SW 1271 (cell line): ENCODE measurements around the gene MAGEA11.
"Not testable (repeated sequence)": the region's sequence is repeated elsewhere in the genome, so short reads cannot be mapped to it uniquely, and the experiment has no call there.

ENCODE experiments used
- DNase-seq, 2 experiments: peaks; one replicate each; lab custom pipeline; 2025; lab: John Stamatoyannopoulos, UW

Gene MAGEA11, protein sequence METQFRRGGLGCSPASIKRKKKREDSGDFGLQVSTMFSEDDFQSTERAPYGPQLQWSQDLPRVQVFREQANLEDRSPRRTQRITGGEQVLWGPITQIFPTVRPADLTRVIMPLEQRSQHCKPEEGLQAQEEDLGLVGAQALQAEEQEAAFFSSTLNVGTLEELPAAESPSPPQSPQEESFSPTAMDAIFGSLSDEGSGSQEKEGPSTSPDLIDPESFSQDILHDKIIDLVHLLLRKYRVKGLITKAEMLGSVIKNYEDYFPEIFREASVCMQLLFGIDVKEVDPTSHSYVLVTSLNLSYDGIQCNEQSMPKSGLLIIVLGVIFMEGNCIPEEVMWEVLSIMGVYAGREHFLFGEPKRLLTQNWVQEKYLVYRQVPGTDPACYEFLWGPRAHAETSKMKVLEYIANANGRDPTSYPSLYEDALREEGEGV

DNA sequence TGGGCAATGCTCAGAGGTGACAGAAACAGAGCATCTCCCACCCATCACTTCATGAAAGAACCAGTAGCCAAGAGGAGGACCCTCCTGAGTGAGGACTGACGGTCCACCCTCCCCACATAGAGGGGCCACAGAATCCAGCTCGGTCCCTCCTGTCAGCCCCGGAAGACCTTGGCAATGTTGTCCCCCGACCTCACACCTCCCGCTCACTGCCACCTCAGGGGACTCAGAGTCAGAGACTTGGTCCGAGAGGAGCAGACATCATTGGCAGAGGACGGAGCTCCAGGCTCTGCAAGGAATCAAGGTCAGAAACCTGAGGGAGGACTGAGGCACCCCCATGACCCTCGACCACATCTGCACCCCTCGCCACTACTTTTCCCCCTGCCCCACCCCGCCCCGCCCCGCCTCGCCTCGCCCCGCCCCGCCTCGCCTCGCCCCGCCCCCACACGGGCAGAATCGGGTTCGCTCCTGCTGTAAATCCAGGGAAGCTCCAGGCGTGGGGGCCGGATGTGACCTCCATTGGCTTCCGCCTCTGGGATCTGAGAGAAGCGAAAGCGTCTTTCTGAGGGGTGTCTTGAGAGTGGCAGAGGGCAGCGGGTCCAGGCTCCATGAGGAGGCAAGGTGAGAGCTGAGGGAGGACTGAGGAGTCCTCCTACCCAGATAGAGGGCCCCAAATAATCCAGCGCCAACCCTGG, at the start of gene MAGEA11:
MAGEA11 (plus strand) TSS at position 516 of the 692 bp plus-strand sequence. CDS start 1,100 bp downstream, outside the sequence.
- no peak for DNase-seq

DNA sequence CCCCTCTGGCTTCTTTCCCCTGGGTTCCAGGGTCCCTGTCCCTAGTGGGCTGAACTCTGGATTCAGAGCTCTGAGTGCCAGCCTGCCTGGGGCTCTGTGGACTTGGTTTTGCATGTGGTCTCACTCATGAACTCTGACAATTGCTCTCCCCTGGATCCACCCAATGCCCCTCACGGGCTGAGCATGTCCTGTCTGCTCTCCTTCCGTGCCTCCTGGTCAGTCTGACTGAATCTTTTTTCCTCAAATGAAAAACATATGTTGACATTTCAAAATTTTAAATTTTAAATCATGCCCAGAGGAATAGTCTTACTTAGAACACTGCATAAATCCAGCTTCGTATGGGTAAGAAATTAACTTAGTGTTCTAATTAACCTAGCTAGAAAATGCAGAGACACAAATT, 36.8 kb upstream of the MAGEA11 start:
- DNase-seq, result not testable (repeated sequence)

DNA sequence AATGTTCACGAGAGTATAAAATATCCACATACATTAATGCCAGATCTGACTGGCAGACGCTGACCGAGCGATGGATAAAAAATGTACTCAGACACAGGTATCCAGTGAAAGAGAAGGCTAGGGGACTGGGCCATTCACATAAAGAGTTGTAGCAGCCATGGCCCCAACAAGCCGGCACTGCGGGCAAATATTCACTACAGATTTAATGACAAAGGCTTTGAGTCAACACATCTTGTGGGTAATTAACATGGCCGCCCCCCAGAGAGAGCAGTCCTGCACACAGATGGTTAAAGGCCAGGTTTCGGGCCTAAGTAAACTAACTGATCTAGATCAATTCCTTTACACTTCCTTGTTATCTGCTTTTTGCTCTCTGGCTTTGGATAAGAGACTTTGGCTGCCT, 36.3 kb upstream of the MAGEA11 start:
- DNase-seq, result not testable (repeated sequence)

DNA sequence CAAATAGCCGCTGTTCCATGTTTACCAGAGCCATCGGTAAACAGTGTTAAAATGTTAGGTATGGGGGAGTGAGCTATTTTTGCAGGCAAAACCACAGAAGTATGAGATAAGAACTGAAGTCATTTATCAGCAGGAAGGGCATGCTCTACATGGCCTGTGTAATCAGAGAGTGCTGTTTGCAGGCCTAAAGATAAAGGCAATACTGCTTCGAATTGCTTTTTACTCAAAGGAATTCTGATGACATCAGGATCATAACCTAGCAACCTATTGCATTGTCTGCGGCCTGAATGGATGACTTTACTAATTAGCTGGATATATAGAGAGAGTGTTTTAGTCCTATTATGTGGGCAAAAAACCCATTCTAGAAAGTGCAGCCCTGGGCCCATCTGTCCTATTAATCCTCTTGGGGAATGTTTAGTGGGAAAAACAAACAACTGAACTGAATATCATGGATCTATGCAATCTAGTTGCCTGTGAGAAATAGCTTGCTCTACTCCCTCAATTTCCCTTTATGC, 32.6 kb upstream of the MAGEA11 start:
- DNase-seq, result not testable (repeated sequence)

DNA sequence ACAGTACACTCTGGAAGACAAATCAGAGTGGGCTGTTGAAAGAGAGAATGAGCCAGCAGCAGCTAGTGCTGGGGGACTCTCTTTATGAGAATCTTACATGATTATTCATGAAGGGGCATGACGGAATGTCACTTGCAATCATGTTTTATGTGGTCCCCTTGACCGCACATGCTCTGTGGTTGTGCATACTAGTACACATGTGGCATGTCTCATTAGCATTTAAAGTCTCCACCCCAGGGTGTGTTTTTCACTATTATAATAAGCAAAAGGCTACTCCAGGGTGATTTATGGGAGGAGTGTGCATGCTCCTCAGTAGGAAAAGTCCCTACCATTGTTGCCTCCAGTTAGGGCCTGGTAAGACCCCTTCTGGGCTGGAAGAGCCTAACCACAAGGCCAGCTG, 30.7 kb upstream of the MAGEA11 start:
- DNase-seq, result no peak

DNA sequence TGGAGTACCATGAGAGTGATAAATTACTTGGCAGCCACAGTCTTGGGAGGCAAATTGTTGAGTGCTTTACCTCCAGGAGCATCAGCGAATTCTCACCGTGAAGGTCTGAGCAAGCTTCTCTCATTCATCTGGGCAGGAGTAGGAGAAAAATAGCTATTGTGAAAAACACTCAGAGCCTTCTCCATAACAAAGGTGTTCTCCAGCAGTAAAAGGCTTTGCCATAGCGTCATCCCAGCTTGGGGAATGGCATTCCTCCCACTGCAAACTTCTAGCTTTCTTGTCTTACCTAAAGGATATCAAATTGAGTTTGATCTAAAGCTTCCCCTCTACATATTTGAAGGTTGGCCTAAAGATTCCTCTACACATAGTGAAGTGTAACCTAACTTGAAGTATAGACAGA, 29.8 kb upstream of the MAGEA11 start:
- no peak for DNase-seq

DNA sequence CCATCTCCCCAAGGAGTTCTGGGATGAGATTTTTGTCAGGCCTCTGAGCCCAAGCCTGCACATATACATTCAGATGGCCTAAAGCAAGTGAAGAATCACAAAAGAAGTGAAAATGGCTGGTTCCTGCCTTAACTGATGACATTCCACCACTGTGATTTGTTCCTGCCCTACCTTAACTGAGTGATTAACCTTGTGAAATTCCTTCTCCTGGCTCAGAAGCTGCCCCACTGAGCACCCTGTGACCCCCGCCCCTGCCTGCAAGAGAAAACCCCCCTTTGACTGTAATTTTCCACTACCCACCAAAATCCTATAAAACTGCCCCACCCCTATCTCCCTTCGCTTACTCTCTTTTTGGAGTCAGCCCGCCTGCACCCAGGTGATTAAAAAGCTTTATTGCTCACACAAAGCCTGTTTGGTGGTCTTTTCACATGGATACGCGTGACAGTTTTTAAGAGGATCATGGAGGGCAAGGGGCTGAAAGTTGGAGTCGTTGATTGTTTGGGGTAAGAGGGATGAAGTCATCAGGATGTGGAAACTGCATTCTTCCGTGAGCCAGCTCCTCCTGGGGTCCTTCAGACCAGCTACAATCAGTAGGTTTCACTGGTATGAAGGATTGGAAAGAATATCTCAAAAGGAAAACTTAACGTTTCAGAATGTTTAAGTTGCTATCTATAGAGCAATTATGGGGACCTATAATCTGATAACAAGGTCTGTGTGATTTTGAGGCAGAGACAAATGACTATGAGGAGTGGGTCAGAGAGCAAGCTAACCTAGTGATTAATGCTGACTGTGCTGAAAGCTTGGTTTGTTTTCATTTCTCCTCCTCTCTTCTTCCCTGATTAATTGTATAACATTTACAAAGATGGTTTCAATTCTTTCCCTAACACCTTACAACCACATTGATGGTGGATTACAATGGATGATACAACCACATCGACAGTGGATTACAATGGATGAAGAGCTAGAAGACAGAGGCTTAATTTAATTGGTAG, 28.6 kb upstream of the MAGEA11 start:
- no peak for DNase-seq

DNA sequence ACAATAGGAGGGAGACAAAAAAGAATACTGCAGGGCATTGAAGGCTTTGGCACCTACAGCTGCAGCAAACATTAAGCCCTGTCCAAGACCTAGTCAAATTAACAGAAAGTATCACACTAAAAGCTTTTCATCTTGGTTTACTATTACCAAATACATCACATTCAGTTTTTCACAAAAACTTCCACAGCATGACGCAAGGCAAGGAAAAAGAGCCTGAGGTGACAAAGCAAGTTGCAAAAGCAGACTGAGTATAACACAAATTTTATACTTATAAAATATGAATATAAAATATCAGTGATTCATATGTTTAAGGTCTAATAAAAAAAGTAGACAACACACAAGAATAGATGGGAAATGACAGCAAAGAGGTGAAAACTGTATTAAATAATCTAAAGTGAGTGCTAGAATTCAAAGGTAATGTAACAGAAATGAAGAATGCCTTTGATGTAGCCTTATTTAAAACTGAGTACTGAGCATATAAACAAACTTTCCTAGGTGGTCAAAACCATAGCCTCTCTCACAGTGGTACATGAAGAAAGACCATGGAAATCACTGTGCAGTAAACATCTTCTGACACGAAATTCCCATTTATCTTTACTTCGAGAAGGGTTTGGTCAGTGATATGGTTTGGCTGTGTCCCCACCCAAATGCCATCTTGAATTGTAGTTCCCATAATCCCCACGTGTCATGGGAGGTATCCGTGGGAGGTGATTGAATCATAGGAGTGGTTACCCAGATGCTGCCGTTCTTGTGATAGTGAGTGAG, 27.7 kb upstream of the MAGEA11 start:
- no peak for DNase-seq

DNA sequence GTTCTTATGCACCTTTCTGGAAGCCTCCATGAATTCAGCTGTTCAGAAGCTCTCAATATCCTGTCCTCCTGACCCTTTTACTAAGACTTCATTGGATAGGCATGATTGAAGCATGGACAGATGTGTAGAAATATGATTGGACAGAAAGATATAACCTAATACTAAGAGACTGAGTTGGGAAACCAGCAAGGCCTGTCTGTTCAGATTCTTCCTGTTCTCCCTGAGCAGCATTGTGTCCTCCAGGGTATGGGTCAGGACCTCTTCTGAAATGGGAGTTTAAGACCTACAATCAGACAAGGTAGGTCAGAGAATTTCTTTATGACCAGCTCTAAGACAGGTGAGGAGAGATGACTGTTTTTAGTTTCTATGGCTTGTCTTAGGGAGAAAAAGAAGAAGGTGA, 23.9 kb upstream of the MAGEA11 start:
- no peak for DNase-seq

DNA sequence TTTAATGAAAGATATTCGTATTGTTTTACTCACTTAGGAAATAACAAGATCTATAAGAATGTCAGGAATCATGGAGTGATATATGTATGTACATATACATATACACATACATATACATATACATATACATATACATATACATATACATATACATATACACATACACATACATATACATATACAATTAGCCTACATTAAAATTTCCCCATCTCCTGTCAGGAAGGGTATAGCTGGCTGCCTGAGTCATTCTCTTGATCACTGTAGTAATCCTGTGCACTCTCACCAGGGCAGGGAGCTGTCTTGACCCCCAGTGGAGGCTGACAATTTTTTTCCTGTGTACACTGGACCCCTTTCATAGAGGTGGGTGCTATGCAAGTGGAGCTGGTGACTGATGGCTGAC, 23.3 kb upstream of the MAGEA11 start:
- DNase-seq, result no peak

DNA sequence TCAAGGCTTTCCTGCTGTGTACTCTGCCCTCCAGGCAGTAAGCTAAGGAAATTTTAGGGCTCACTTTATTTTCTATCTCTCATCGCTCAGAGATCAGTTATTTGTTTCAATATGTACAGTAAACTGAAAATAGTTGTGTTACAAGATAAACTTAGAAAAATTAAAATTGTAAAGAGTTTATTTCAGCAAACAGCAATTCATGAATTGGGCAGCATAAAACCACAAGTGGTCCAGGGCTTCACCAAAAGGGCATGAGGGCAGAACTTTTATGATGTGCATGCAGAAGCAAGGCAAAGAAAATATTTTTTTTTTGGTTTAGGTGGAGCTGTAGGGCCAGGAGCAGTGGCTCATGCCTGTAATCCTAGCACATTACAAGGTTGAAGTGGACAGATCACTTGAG, 20.1 kb upstream of the MAGEA11 start:
- DNase-seq, result no peak

DNA sequence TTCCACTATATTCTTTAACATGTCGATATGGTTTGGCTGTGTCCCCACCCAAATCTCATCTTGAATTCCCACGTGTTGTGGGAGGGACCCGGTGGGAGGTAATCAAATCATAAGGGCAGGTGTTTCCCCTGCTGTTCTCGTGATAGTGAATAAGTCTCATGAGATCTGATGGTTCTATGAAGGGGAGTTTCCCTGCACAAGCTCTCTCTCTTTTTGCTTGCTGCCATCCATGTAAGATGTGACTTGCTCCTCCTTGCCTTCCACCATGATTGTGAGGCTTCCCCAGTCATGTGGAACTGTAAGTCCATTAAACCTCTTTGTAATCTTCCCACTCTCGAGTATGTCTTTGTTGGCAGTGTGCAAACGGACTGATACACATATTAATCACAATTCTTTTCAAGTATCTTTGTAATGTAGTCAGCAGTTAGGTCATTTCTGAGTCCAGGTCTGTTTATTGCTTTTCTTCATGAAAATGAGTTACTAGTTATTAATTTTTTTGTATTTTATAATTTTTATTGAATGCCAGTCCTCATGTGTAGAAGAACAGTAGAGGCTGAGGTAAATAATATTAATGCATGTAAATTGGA, 19.1 kb upstream of the MAGEA11 start:
- not testable (repeated sequence) for DNase-seq

DNA sequence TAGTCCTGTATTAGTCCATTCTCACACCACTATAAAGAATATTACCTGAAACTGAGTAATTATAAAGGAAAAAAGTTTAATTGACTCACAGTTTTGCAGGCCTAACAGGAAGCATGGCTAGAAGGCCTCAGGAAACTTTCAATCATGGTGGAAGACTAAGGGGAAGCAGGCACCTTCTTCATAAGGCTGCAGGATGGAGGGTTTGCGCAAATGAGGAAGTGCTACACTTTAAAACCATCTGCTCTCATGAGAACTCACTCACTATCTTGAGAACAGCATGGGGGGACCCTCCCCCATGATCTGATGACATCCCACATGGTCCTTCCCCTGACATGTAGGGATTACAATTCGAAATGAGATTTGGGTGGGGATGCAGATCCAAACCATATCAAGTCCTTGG, 12.1 kb upstream of the MAGEA11 start:
- DNase-seq, result no peak

DNA sequence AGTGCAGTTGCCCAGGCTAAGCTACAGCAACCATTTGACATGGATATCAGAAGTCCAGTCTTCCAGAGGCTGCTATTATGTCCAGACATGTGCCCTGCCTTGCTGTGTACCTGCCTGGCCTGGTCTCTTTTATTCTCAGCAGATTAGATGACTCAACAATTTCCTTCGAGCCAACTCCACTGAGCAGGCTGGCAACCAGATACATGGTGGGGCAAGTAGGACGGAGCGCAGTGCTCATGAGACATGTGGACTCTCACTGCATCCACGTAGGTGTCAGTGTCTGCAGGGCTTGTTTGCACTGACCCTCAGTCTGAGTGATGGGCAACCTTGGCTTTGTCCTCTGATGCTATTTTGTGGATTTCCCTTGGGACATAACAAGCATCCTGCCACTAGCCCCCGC, 7.2 kb upstream of the MAGEA11 start:
- no peak for DNase-seq

DNA sequence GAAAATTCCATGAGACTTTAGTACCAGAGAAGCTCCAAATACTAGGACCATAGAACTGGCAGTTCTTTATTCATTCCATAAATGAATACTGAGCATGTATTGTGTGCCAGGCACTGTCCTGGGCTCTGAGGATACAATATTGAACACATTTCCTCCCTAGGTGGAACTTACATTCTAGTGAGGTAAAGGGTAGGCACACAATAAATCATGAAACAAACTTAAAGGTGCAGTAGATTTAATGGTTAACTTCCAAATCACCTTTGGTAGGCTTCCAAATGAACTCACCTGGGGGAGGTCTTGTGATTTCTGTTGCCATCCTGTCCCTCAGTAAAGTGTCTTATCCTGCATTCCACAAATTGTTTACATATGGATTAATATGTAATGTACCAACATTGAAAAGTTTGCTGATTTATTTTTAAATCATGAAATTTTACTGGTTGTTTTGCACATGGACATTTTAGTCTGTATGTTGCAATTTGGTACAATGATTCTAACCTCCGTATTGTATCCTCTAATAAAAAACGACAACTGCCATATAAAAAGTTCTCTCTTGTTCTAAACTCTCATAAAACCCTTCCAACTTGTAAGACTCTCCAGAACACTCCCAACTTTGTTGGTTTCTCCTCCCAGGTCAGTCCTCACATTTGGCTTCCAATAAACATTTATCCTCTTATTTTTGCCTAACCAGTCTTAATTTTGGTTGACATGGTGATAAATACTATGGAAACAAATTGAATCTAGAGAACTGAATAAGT, 4.5 kb upstream of the MAGEA11 start:
- DNase-seq, result no peak

DNA sequence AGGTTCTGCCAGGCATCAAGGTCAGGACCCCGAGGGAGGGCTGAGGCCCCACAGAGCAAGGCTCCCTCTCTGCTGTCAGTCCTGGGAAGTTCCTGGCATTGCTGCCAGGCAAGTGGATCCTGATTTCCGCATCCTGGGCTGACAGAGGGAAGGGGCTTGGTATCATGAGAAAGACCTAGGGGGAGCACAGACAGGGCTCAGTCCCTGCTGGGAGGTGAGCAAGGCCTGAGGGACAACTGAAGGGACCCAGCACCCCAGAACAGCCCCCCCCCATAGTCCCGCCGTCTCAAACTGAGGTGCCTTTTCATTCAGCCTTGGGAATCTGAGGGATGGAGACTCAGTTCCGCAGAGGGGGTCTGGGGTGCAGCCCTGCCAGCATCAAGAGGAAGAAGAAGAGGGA, 971 bp downstream of the MAGEA11 start:
- no peak for DNase-seq

DNA sequence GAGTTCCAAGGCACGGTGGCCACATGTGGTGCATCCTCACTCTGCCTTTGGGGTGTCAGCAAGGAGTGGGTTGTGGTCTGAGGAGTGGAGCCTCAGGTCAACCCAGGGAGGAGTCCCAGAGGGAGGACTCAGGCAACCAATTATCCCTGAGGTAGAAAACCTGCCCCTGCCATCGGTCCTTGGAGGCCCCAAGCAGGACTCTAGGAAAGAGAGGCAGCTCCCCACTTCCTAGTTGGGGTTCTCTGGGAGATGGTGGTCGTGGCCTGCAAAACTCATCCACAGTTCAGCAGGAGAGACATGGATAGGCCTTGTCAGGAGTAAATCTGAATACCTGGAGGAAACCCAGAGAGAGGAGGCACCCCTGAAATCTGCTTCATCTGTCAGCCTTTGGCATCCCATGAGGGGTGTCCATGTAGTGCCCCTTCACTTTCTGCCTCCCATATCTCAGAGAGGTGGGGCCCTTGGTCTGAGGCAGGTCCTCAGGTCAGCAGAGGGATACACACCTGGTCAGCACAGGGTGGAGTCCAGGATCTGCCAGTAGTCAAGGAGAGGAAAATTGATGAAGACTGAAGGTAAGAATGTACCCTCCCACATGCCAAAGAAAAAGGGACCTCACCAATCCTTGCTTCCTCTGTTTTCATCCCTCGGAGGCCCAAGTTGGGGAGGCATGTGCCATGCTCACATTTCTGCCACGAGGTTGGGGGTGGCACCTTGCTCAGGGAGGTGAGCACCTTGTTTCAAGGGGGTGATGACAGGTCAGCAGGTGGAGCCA, 1.6 kb downstream of the MAGEA11 start:
- DNase-seq, result no peak

DNA sequence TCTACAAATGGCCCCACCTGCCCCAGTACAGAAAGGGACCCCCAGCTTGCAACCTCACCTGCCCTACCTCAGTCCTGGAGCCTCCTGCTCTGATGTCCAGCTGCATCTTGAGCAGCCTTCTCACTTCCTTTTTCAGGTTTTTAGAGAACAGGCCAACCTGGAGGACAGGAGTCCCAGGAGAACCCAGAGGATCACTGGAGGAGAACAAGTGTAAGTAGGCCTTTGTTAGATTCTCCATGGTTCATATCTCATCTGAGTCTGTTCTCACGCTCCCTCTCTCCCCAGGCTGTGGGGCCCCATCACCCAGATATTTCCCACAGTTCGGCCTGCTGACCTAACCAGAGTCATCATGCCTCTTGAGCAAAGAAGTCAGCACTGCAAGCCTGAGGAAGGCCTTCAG, 3.6 kb downstream of the MAGEA11 start:
- no peak for DNase-seq

DNA sequence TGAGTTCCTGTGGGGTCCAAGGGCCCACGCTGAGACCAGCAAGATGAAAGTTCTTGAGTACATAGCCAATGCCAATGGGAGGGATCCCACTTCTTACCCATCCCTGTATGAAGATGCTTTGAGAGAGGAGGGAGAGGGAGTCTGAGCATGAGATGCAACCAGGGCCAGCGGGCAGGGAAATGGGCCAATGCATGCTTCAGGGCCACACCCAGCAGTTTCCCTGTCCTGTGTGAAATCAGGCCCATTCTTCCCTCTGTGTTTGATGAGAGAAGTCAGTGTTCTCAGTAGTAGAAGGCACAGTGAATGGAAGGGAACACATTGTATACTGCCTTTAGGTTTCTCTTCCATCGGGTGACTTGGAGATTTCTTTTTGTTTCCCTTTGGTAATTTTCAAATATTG, 4.8 kb downstream of the MAGEA11 start:
- no peak for DNase-seq
